ENCODE results near the gene KCNT2.
A peak's percentile ranks its signal among the peaks of the same experiment; 100 is the strongest.

The KCNT2 gene

DNA sequence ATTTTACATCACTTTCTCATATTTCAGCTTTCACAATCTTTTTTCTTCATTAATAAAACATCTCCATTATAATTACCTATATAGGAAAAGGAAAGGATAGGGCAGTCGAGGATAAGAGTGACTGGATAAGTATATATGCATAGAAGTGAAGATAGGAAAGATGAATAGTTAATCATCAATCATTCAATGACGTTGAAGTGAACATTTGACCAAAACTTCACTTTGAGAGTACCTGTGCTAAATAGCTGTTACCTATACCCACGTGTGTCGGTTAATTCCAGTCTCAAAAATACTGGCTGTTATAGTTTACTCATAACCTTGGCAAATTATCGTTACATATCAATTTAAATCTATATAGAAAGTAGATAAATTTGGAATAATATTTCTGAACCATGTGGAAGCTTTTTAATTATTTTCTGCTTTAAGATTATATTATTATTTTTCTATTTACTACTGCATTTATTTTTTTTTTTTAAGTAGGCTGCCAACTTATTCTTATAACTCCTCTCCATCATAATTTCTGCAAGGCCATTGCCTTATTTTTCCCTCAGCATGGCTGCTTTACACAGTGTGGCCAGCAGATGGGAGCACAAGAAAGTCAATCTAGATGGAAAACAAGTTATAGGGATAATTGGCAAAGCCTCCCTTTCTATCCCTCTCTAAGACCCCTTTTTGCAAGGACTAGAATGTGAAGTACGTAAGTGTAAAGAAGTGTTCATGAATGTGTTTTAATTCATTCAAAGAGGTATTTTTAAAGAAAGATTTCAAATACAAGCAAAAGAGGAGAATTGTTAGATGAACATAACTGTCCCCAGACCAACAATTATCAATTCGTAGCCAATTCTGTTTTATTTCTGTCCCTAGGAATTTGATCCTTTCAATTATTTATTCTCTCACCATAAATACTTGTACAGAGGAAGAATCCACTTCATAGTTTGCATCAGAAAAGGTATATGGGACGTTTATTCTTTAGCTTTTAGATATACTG lies 290.4 kb downstream of the KCNT2 start:
- H3K4me3 ChIP-seq (replicated peaks in 1 of 2; ENCODE audit: low read depth in 2 of 2, low read length in 2 of 2): no peak overlapping the region
- TF ChIP-seq, protein P1, sequence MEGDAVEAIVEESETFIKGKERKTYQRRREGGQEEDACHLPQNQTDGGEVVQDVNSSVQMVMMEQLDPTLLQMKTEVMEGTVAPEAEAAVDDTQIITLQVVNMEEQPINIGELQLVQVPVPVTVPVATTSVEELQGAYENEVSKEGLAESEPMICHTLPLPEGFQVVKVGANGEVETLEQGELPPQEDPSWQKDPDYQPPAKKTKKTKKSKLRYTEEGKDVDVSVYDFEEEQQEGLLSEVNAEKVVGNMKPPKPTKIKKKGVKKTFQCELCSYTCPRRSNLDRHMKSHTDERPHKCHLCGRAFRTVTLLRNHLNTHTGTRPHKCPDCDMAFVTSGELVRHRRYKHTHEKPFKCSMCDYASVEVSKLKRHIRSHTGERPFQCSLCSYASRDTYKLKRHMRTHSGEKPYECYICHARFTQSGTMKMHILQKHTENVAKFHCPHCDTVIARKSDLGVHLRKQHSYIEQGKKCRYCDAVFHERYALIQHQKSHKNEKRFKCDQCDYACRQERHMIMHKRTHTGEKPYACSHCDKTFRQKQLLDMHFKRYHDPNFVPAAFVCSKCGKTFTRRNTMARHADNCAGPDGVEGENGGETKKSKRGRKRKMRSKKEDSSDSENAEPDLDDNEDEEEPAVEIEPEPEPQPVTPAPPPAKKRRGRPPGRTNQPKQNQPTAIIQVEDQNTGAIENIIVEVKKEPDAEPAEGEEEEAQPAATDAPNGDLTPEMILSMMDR (IDR thresholded peaks at IDR 0.05; ENCODE audit: low read depth, low read length): peak; percentile 59
- peak; percentile 55 to 70 for DNase-seq (ENCODE audit: low read depth in 2 of 2)

DNA sequence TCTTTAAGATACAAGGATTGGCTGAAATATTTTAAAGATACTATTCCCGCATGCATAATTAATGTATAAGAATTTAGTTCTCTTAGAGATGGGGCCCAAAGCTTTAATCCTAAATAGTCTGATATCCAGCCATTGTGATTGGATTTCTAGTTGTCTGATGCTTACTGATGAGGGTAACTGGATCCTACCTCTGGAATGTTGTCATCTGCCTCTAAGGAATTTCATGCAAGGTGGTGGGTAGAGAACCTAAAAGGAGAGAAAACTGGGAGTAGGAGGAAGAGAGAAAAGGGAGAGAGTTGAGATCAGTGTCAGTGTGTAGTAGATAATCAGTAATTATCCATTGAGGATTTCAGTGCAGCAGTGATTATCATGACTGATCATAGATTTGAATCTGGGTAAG lies 295.5 kb downstream of the KCNT2 start:
- no peak overlapping the region for H3K4me3 ChIP-seq (replicated peaks in 1 of 2; ENCODE audit: low read depth in 2 of 2, low read length in 2 of 2)
- TF ChIP-seq, protein P1 (IDR thresholded peaks at IDR 0.05; ENCODE audit: low read depth, low read length): no peak
- DNase-seq (ENCODE audit: low read depth in 2 of 2): no peak

DNA sequence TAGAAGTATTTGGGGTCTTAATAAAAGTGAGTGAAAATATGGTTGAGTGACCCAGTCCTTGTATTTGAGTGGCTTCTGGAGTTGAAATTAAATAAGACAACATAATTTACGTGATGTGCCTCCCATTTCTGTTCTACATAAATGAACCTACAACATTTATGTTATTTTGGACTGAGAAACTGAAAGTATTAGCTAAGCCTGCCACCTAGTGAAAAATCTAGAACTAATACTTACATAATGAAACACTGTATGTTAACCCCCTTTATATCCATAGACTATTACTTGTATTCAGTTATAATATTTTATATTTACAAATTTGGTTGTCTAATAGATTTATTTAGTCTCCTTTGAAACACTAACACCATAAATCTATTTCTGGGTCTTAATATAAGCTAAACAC lies 298.9 kb downstream of the KCNT2 start:
- TF ChIP-seq, protein P1 (IDR thresholded peaks at IDR 0.05; ENCODE audit: low read depth, low read length): no peak
- peak; percentile 47 to 68 for DNase-seq (ENCODE audit: low read depth in 2 of 2)
- H3K4me3 ChIP-seq (replicated peaks in 1 of 2; ENCODE audit: low read depth in 2 of 2, low read length in 2 of 2): no peak overlapping the region

DNA sequence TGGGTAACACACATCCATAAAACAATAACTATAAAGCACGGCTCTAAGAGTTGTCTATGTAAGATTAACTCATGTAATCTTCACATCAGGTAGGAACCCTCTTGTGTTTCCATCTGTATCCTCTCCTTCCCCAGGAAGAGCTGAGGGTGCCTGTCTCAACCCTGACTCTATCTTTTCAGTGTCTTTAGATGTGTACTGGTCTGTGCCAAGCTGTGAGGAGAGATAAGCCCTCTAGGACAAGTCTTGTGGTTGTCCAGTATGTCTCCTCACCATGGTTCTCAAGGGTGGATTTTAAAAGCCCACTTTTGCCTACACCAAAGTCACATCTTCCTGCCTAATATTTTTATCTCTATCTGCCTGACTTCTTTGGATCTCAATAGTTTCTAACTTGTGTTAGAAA lies 300.1 kb downstream of the KCNT2 start:
- TF ChIP-seq, protein P1 (IDR thresholded peaks at IDR 0.05; ENCODE audit: low read depth, low read length): no peak
- no peak overlapping the region for H3K4me3 ChIP-seq (replicated peaks in 1 of 2; ENCODE audit: low read depth in 2 of 2, low read length in 2 of 2)
- no peak for DNase-seq (ENCODE audit: low read depth in 2 of 2)

DNA sequence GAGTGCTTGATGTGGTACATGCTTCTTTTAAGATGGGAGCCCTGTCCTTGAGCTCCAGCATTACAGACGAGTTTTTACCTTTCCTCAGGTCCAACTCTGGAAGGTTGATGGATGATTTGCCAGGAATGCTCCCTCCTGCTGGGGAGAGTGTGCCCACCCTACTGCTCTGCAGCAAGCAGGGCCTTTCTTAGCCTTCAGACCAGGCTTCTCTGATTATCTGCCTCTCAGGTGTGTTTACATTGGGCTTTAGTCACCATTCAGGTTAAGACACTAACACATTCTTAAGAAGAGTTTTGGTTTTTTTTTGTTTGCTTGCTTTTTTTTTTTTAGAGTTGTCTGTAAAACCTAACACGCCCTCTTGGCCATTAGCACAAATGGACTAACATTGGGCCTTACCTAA lies 301.8 kb downstream of the KCNT2 start:
- no peak overlapping the region for H3K4me3 ChIP-seq (replicated peaks in 1 of 2; ENCODE audit: low read depth in 2 of 2, low read length in 2 of 2)
- no peak for DNase-seq (ENCODE audit: low read depth in 2 of 2)
- TF ChIP-seq, protein P1 (IDR thresholded peaks at IDR 0.05; ENCODE audit: low read depth, low read length): no peak

DNA sequence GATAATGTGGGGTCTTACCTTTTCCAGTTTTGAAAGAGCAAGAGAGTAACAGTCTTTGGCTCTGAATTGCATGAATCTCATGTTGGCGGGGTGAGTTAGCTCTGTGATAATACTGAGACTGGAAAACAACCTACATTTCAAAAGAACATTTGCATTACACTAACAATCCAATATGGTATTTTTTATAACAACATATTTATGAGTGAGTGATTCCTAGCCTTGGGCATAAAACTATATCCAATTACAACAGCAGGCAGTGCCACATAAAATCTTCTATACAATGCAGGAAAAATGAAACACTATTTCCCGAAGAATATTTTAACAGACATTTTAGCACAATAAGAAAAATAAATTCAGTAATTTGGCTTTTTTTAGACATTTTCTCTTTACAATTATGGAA lies 303.0 kb downstream of the KCNT2 start:
- DNase-seq (ENCODE audit: low read depth in 2 of 2): no peak
- TF ChIP-seq, protein P1 (IDR thresholded peaks at IDR 0.05; ENCODE audit: low read depth, low read length): no peak
- H3K4me3 ChIP-seq (replicated peaks in 1 of 2; ENCODE audit: low read depth in 2 of 2, low read length in 2 of 2): no peak overlapping the region
